Neuron (in vitro differentiated cells): ENCODE results near the gene DENND5A.
"Not testable (repeated sequence)": the region's sequence is repeated elsewhere in the genome, so short reads cannot be mapped to it uniquely, and the experiment has no call there.

Source experiments
- H2AFZ ChIP-seq: one replicate; pipeline ENCODE4 v1.6.1; 2013; ENCODE audit warnings: low read depth, mild to moderate bottlenecking, inconsistent platforms, low read length, moderate library complexity
- H3K27me3 ChIP-seq: one replicate; pipeline ENCODE4 v1.6.1; 2013; ENCODE audit warnings: low read length; ENCODE audit not compliant: insufficient read depth
- H3K36me3 ChIP-seq: one replicate; pipeline ENCODE4 v1.6.1; 2013; ENCODE audit warnings: low read length; ENCODE audit not compliant: insufficient read depth
- H3K4me1 ChIP-seq: one replicate; pipeline ENCODE4 v1.6.1; 2013; ENCODE audit warnings: low read length; ENCODE audit not compliant: insufficient read depth
- H3K4me3 ChIP-seq: 2 replicates; pipeline ENCODE4 v1.5.1; 2013; ENCODE audit warnings: mild to moderate bottlenecking, low read length, moderate library complexity
- H3K9me3 ChIP-seq: one replicate; pipeline ENCODE4 v1.6.1; 2013; ENCODE audit warnings: low read length

The DENND5A gene

DNA sequence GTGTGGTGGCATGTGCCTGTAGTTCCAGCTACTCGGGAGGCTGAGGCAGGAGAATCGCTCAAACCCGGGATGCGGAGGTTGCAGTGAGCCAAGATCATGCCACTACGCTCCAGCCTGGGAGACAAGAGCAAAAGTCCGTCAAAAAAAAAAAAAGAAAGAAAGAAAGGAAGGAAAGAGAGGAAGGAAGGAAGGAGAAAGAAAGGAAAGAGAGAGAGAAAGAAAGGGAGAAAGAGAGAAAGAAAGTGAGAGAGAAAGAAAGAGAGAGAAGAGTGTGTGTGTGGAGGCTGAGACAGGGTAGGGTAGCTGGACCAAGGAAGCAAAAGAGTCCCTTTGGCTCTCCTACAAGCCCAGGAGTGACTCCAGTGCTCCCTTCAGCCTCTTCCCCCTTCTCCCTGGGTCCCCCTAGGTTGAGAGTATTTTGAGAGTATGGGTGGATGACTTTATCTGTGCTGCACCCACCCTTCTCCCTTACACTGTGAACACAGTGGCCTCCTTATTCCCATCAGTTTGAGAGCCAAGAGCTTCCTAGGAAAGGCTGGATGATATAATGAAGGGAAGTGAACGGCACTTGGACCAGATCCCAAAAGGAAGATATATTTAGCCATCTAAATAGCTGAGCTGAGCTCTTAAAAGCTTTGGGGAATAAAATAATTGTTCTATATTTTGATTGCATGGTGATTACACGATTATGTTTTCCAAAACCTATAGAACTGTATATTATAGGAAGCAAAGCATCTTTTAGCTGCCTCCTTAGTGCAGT is 9.5 kb upstream of the DENND5A start:
- H2AFZ ChIP-seq: no peak overlapping the region
- no peaks in the 10 kb centered on the region for H3K27me3 ChIP-seq
- H3K9me3 ChIP-seq: no peaks in the 10 kb centered on the region
- no peaks in the 10 kb centered on the region for H3K4me1 ChIP-seq
- no peak overlapping the region for H3K4me3 ChIP-seq
- H3K36me3 ChIP-seq: no peaks in the 10 kb centered on the region

DNA sequence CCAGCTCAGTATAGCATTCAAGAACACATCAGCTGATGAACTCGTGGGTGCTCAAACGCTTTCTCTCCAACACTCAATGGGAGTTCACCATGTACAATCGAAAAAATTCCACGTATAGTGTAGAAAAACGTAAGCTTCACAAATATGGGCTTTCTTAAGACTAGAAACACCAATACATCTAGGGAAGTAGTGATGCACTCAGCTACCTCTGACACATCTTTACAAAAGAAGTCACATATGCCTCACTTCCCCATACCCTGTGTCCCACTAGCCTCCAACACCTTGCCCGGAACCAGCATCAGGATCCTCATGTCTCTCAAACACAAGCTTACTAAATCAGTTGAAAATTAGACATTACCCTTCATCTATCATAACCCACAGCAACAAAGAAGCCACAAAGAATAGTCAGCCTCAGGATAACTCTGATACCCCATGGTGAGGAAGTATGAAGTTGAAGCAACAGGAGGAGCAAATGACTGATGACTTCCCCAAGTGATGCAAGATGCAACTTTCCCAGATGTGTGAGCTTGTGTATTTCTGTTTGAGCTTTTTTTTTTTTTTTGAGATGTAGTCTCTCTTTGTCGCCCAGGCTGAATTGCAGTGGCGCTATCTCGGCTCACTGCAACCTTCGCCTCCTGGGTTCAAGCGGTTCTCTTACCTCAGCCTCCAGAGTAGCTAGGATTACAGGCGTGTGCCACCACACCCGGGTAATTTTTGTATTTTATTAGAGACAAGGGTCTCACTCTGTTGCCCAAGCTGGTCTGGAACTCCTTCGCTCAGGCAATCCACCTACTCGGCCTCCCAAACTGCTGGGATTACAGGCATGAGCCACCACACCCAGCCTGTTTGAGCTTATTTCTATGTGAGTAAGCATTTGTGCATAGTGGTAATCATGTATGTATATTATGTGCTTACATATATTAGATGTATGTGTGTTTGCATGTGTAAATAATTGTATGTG is 8.5 kb upstream of the DENND5A start:
- H3K27me3 ChIP-seq: no peaks in the 10 kb centered on the region
- H3K4me1 ChIP-seq: no peaks in the 10 kb centered on the region
- no peak overlapping the region for H3K4me3 ChIP-seq
- no peaks in the 10 kb centered on the region for H3K36me3 ChIP-seq
- H2AFZ ChIP-seq: no peak overlapping the region
- no peaks in the 10 kb centered on the region for H3K9me3 ChIP-seq

DNA sequence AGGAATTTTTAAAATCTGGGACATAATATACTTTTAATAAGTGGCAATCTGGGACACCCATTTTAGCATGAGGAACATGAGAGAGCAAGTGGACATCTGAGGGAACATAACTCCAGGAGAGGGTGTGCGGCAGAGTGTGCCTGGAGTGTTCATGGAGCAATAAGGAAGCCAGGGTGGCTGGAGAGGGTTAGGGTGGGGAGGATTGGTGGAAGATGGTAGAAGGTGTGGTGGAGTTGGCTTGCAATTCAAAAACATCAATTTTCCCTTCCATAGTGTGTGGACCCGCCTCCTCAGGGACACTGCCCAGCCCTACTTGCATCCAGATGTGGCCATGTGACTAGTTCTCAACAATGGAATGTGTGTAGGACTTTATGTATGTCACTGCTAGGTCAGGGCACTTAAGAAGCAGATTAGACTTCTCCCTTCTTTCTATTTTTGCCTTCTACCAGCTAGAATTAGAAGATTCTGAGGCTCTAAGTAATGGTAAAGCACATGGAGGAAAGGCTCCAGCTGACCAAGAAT is 4.4 kb upstream of the DENND5A start:
- Histone ChIP-seq H2AFZ (no peak overlapping the region), H3K4me1 (peaks cover 5% of the 10 kb centered on the region), H3K9me3 (no peaks in the 10 kb centered on the region), H3K4me3 (no peak overlapping the region), H3K36me3 (no peaks in the 10 kb centered on the region), H3K27me3 (no peaks in the 10 kb centered on the region)

DNA sequence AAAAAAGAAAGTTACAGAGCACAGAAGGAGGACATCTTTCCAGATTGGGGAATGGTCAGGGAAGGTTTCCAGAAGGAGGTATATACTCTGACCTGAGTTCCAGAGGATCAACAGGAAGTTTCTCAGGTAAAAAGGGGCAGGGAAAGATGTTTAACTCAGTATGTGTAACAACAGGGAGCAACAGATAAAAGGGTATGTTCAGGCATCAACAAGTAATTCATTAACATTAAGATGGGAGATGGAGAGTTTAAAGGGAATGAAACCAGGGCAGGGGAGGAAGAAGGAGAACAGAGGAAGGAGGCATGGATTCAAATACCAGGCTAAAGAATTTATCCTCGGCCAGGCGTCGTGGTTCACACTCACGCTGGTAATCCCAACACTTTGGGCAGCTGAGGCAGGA is 2.5 kb upstream of the DENND5A start:
- H3K9me3 ChIP-seq: no peaks in the 10 kb centered on the region
- H3K4me1 ChIP-seq: peaks cover 9% of the 10 kb centered on the region
- H2AFZ ChIP-seq: no peak overlapping the region
- no peak overlapping the region for H3K4me3 ChIP-seq
- H3K27me3 ChIP-seq: no peaks in the 10 kb centered on the region
- no peaks in the 10 kb centered on the region for H3K36me3 ChIP-seq

DNA sequence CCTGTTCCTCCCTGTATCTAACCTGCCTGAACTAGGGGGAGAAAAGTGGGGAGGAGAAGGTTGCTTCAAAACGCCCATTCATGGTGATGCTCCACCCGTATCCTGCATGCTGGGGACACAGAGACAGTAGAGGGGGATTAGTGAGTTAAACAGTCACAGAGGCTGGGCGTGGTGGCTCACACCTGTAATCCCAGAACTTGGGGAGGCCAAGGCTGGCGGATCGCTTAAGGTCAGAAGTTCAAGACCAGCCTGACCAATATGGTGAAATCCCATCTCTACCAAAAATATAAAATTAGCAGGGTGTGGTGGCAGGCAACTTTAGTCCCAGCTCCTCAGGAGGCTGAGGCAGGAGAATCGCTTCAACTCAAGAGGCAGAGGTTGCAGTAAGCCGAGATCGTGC is 1.8 kb upstream of the DENND5A start:
- Histone ChIP-seq H2AFZ (no peak overlapping the region), H3K27me3 (no peaks in the 10 kb centered on the region), H3K4me3 (no peak overlapping the region), H3K9me3 (no peaks in the 10 kb centered on the region), H3K4me1 (peaks cover 9% of the 10 kb centered on the region), H3K36me3 (no peaks in the 10 kb centered on the region)

DNA sequence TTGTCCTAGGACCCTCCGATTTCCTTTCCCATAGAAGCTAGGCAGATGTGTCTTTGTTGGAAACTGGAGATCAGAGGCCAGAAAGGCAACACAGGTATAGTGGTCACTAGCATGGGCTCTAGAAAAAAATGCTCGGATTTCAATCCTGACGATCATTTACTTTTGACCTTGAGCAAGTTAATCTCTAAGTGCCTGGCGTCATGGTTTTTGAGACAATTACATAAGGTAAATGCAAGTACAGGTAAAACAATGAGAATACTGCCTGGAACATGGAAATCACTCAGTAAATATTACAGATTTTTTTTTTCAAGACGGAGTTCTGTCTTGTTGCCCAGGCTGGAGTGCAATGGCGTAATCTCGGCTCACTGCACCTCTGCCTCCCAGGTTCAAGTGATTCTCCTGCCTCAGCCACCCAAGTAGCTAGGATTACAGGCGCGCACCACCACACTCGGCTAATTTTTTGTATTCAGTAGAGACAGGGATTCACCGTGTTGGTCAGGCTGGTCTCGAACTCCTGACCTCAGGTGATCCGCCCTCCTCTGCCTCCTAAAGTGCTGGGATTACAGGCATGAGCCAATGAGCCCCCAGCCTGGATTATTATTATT is 1.1 kb upstream of the DENND5A start:
- H3K9me3 ChIP-seq: no peaks in the 10 kb centered on the region
- no peak overlapping the region for H3K4me3 ChIP-seq
- peak overlapping the region; percentile 52 for H2AFZ ChIP-seq
- H3K27me3 ChIP-seq: no peaks in the 10 kb centered on the region
- no peaks in the 10 kb centered on the region for H3K36me3 ChIP-seq
- H3K4me1 ChIP-seq: peaks cover 9% of the 10 kb centered on the region

DNA sequence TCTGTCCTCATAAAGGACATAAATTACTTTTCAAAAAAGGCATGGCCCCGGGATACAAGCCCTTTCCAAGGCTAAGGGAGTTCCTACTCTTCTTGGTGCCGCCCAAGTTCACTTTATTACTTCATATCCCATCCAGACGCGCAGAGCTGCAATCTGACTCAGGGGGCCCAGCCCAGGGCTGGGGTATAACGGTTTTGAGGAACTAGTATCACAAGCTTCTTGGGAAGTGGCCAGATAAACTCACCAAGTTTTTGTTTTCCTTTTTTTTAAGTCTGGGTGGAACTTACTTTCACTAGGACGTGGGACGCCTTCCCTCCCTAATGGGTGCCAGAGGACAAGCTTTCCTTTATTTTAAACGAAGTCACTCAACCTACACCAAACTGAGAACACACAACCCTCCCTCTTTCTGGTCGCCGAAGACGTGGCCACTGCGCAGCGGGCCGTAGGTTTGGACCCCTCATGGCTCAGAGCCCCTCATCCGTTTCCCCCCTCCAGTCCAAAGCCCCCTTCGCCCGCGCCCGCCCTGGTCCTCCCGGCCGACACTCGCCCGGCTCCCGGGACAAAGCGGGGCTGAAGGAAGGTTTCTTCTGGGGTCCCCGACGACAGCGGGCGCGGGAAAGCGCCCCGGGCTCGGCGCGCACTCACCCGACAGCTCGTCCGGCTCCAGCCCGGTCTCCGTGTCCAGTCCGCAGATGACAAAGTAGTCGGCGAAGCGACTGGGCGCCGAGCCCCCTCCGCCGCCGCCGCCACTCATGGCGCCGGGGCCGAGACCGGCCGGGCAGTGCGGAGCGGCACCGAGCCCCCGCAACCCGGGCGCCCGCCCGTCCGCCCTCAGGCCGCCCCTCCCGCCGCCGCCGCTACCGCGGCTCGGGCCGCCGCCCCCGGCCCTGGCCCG is 587 bp downstream of the DENND5A start:
- Histone ChIP-seq H3K27me3 (no peaks in the 10 kb centered on the region), H3K9me3 (no peaks in the 10 kb centered on the region), H2AFZ (peak overlapping the region; percentile 89)

DNA sequence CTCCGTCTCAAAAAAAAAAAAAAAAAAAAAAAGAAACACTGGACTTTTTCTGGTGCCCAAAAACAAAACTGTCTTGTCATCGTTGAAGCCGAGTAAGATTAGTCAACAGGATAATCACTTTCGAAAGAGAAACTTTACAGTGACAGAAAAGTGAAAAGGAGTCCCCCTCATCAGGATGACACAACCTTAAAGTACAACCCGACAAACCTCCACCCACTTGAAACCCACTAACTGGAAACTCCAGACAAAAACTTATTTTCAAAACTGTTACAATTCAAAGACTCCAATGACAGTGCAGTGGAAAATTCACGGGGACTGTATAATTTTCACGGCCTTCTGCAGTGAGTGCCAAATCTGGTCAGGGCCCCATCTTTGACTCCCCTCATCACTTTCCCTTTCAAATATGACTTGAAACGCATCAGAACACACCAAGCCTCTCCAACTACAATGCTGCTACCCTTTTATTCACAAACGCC is 1.3 kb downstream of the DENND5A start:
- H3K36me3 ChIP-seq: no peaks in the 10 kb centered on the region
- peak overlapping the region; percentile 66 for H3K4me3 ChIP-seq
- no peaks in the 10 kb centered on the region for H3K9me3 ChIP-seq
- no peaks in the 10 kb centered on the region for H3K27me3 ChIP-seq
- H2AFZ ChIP-seq: no peak overlapping the region
- H3K4me1 ChIP-seq: peaks cover 9% of the 10 kb centered on the region

More for the DNA sequence above, 587 bp downstream of the DENND5A start:
- Histone ChIP-seq H3K4me3 (peak overlapping the region; percentile 66), H3K4me1 (peaks cover 9% of the 10 kb centered on the region), H3K36me3 (no peaks in the 10 kb centered on the region)

DNA sequence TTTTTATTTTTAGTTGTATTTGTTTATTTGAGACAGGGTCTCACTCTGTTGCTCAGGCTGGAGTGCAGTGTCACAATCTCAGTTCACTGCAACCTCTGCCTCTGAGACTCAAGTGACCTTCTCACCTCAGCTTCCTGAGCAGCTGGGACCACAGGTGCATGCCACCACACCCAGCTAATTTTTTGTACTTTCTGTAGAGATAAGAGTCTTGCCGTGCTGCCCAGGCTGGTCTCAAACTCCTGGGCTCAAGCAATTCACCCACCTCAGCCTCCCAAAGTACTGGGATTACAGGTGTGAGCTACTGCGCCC is 4.4 kb downstream of the DENND5A start:
- H3K4me3 ChIP-seq, H2AFZ ChIP-seq, H3K27me3 ChIP-seq, H3K9me3 ChIP-seq, H3K4me1 ChIP-seq, H3K36me3 ChIP-seq: not testable (repeated sequence)

DNA sequence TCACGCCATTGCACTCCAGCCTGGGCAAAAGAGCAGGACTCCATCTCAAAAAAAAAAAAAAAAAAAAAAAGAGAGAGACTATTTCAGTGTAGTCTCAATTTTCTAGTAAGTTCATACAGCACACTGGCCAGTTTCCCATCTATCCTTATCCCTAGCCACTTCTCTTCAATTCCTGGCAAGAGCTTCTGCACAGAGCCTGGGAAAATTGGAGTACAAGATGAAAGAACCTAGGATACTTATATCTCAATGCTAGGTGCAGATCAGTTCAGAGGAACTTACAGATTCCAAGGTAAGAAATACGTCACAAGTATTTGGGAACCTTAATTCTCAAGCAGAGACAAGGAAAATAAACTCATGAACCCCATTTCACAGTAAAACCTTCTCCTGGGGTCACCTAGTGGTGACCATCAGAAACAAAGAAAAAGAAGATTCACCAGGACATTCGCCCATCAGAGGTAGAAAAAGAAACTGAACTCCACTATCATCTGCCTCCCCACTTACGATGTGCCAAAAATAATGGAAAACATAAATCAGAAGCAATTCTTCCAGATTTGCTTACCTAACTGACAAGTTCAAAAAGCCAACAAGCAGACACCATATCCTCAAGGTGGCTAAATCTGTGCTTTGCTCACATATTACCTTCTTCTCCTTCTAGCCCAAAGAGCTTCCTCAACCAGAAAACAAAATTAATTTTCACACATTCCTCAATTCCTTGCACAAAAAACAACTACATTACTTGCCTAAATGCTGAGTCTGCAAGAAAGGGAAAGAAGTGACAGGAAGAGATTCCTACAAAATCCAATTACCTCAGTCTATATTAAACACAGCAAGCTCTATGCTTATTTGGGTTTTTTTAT is 4.9 kb downstream of the DENND5A start:
- no peaks in the 10 kb centered on the region for H3K27me3 ChIP-seq
- no peaks in the 10 kb centered on the region for H3K36me3 ChIP-seq
- peaks cover 4% of the 10 kb centered on the region for H3K4me1 ChIP-seq
- H2AFZ ChIP-seq: no peak overlapping the region
- H3K9me3 ChIP-seq: peaks cover 2% of the 10 kb centered on the region
- no peak overlapping the region for H3K4me3 ChIP-seq

DNA sequence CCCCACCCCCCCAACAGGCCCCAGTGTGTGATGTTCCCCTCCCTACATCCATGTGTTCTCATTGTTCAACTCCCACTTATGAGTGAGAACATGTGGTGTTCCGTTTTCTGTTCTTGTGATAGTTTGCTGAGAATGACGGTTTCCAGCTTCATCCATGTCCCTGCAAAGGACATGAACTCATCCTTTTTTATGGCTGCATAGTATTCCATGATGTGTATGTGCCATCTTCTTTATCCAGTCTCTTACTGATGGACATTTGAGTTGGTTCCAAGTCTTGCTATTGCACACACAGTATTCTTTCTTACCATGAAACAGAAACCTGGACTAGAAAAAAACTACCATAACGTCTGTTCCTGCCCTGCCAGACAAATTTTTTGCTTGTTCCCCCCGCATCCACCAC is 6.9 kb downstream of the DENND5A start:
- H2AFZ ChIP-seq, H3K9me3 ChIP-seq, H3K36me3 ChIP-seq, H3K27me3 ChIP-seq, H3K4me3 ChIP-seq, H3K4me1 ChIP-seq: not testable (repeated sequence)

DNA sequence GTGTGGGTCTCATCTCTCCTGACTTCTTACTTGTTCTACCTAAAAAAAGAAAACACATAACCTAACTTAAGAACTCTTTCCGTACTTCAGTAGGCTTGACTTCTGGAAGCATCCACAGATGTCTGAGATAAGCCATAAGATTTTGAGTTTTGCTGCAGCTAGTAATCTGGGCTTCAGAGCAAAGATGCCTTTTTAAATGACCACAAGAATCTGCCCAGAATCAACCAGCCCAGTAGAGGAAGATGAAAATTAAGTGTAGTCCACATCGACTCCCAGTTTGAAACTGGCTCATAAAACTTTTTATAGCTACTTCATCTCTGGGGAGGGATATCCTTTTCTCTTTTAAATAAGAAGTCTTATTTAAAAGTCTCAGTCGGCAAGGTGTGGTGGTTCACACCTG is 10.7 kb downstream of the DENND5A start:
- no peak overlapping the region for H3K4me3 ChIP-seq
- peaks cover 6% of the 10 kb centered on the region for H3K4me1 ChIP-seq
- H3K36me3 ChIP-seq: peaks cover 6% of the 10 kb centered on the region
- peaks cover 4% of the 10 kb centered on the region for H3K9me3 ChIP-seq
- H2AFZ ChIP-seq: no peak overlapping the region
- H3K27me3 ChIP-seq: no peaks in the 10 kb centered on the region
